OCI-LY7 (cell line): ENCODE data around the gene JAM3.

Experiments
- CTCF ChIP-seq: fragments of 200-600 bp; sonication (generic); conservative IDR thresholded peaks from 2 replicates; pipeline ENCODE4 v1.5.1; 2014; ENCODE audit warnings: mild to moderate bottlenecking, antibody characterized with exemption, low read length, moderate library complexity, mixed read lengths
- EZH2phosphoT487 ChIP-seq: fragments of 200-600 bp; sonication (generic); IDR thresholded peaks from 2 replicates; pipeline ENCODE4 v1.6.1; 2018; ENCODE audit warnings: low read depth, borderline replicate concordance, mild to moderate bottlenecking, mixed run types, antibody characterized with exemption, low read length, moderate library complexity, mixed read lengths

- TF ChIP-seq CTCF (no peak), EZH2phosphoT487 (no peak)
These were observed 103.1 kb downstream of the JAM3 start for GRCh38 chr11:134171951-134172350.
